COLO668 (cell line): ENCODE results near the gene CTSW.

ENCODE experiments used
- DNase-seq: peaks from one replicate; lab custom pipeline; 2025; ENCODE audit not compliant: unreplicated experiment; lab: John Stamatoyannopoulos, UW

CTSW gene

GRCh38 chr11:65921876-65922275 lies 42.2 kb downstream of the CTSW start:
- DNase-seq = no peak

GRCh38 chr11:65922565-65922964 lies 42.9 kb downstream of the CTSW start:
- DNase-seq = no peak

DNA sequence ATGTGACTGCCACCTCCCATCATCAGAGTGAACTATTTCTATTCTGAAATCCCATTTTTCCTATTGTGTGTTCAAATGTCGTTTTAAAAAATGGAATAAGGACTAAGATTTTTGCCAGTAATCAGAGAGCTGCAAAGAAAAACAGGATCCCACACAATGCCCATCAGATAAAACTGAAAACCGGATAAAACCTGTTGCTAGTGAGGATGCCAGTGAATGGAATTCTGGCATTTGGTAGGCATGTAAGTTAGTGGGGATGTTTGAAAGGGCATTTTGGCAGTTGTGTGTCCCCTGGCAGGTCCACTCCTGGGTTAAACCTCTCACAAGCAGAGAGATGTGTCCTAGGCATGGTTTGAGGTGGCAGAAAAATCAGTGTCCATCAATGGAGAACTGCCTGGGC lies 45.8 kb downstream of the CTSW start:
- no peak for DNase-seq

- no peak for DNase-seq
Observed at GRCh38 chr11:65927904-65928397, 48.3 kb downstream of the CTSW start.

DNA sequence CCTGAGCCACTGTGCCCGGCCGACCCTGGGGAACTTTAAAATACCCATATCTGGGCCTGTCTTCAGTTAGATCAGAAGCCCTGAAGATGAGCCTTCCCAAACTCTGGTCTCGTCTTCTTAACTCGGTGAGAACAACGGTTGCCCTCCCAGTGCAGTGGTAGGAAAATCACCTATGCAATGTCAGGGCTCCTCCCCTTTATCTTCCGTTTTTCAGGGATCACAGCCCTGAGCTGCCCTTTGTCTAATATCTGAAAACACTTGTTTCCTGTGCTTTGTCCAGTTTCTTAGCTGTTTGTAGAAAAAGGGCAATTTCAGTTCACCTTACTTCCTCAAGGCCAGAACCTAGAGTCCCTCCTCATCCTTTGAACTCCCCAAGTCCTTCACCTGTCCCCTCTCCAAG lies 49.0 kb downstream of the CTSW start:
- no peak for DNase-seq

- DNase-seq = no peak
Observed at GRCh38 chr11:65931773-65932557, 52.3 kb downstream of the CTSW start.

GRCh38 chr11:65932558-65932919 lies 52.9 kb downstream of the CTSW start:
- no peak for DNase-seq
